HepG2 (cell line): Measurements from ENCODE around the gene ZNF33A. TPM values are rescaled to one million over a fixed set of nuclear protein-coding genes. Genes with fewer than 3 reads are reported as not detected.

Source experiments
- ATAC-seq: fragments of 200-7000 bp; cut with Tn5 transposase; 3 replicates; pipeline ENCODE4 v1.9.1; 2020; ENCODE audit warnings: mild to moderate bottlenecking, moderate library complexity
- BruUV-seq: library from RNA; stranded (reverse); fragments of 400-500 nt; replicated peaks from 2 replicates; lab custom pipeline; 2021; lab: Mats Ljungman, UMichigan
- CTCF ChIA-PET: fragments of 300-600 bp; formaldehyde crosslinking; extraction: SDS; loops from one replicate; lab custom pipeline; 2021; ENCODE audit warnings: low total read pairs, inconsistent platforms, low intra/inter-chr PET ratio; lab: Yijun Ruan, JAX
- POLR2A ChIA-PET: fragments of 350-600 bp; sonication (Branson Sonifier 250); formaldehyde crosslinking; loops from one replicate; lab custom pipeline; 2020; ENCODE audit warnings: antibody characterized with exemption, inconsistent platforms; lab: Yijun Ruan, JAX
- DNase-seq: peaks from one replicate; pipeline ENCODE4 v3.0.0-alpha.2; 2015; ENCODE audit warnings: low spot score
- FAIRE-seq: peaks from 3 replicates; lab custom pipeline; 2011; peaks lifted over from hg19 to GRCh38; lab: Jason Lieb, UNC
- H2AFZ ChIP-seq: one replicate; pipeline ENCODE4 v1.6.1; 2011; ENCODE audit warnings: low read length, inconsistent platforms
- H3K27ac ChIP-seq: fragments of 300-600 bp; 3 replicates; pipeline ENCODE4 v1.8.0; 2011; ENCODE audit warnings: mixed run types, mild to moderate bottlenecking, mixed read lengths, low read length, inconsistent platforms; ENCODE audit not compliant: insufficient read depth; ENCODE audit errors: extremely low read length
- H3K27me3 ChIP-seq, 2 experiments: fragments of 200-600 bp in 1 of 2; 2 replicates in 1 of 2; 3 replicates in 1 of 2; pipeline versions ENCODE4 v1.6.0 to v1.8.0; 2011; ENCODE audit warnings: low read length in 2 of 2, mild to moderate bottlenecking in 2 of 2, moderate library complexity in 2 of 2, inconsistent platforms in 1 of 2; ENCODE audit not compliant: insufficient read depth in 2 of 2, control insufficient read depth in 1 of 2
- H3K36me3 ChIP-seq, 2 experiments: fragments of 200-600 bp in 1 of 2; replicated peaks in 1 of 2; 2 replicates in 1 of 2; 3 replicates in 1 of 2; pipeline versions ENCODE4 v1.5.1 to v1.8.0; 2011; ENCODE audit warnings: low read length in 2 of 2, inconsistent platforms in 1 of 2; ENCODE audit not compliant: insufficient read depth in 2 of 2, control insufficient read depth in 1 of 2
- H3K4me1 ChIP-seq: 2 replicates; pipeline ENCODE4 v1.5.1; 2012; ENCODE audit warnings: low read length, inconsistent platforms; ENCODE audit not compliant: insufficient read depth
- H3K4me2 ChIP-seq: 2 replicates; pipeline ENCODE4 v1.6.0; 2011; ENCODE audit warnings: low read depth, low read length, inconsistent platforms
- H3K4me3 ChIP-seq, 3 experiments: fragments of 200-600 bp in 1 of 3; sonication (generic), shearing (Covaris generic) in 1 of 3; replicated peaks in 1 of 3; 2 replicates each; pipeline ENCODE4 v1.5.1; 2011 to 2016; ENCODE audit warnings: low read length in 3 of 3, inconsistent platforms in 2 of 3, low read depth in 2 of 3, mild to moderate bottlenecking in 2 of 3, control low read depth in 1 of 3, mixed read lengths in 1 of 3; ENCODE audit not compliant: insufficient read depth in 1 of 3
- H3K79me2 ChIP-seq: one replicate; pipeline ENCODE4 v1.6.1; 2011; ENCODE audit warnings: low read length, inconsistent platforms; ENCODE audit not compliant: insufficient read depth
- H3K9ac ChIP-seq: 2 replicates; pipeline ENCODE4 v1.6.0; 2011; ENCODE audit warnings: mild to moderate bottlenecking, low read depth, low read length, inconsistent platforms; ENCODE audit not compliant: insufficient read depth
- H3K9me3 ChIP-seq: 2 replicates; pipeline ENCODE4 v1.5.1; 2012; ENCODE audit warnings: mild to moderate bottlenecking, low read length
- H4K20me1 ChIP-seq: 2 replicates; pipeline ENCODE4 v1.6.0; 2011; ENCODE audit warnings: inconsistent platforms, mild to moderate bottlenecking, low read length, moderate library complexity; ENCODE audit not compliant: insufficient read depth
- ASH2L ChIP-seq: fragments of 300-600, 200-600 bp; sonication (generic); IDR thresholded peaks from 2 replicates; pipeline ENCODE4 v1.7.0; 2017; ENCODE audit warnings: low read depth, mild to moderate bottlenecking, moderate library complexity, mixed read lengths, low read length; ENCODE audit not compliant: insufficient read length
- HOXA3 ChIP-seq: sonication (generic); formaldehyde crosslinking; IDR thresholded peaks from 2 replicates; pipeline ENCODE4 v1.5.0; 2020; ENCODE audit warnings: missing genetic modification reagents
- MAFF ChIP-seq: IDR thresholded peaks from 2 replicates; pipeline ENCODE4 v1.6.1; 2011; ENCODE audit warnings: low read depth, low read length, improper control_type of control experiment
- NCOA2 ChIP-seq: sonication (generic); formaldehyde crosslinking; IDR thresholded peaks from 2 replicates; pipeline ENCODE4 v1.8.0; 2022; ENCODE audit warnings: inconsistent platforms
- RAD51 ChIP-seq: fragments of 450-650 bp; IDR thresholded peaks from 2 replicates; pipeline ENCODE4 v1.6.1; 2016; ENCODE audit warnings: borderline replicate concordance
- SETDB1 ChIP-seq: sonication (generic); formaldehyde crosslinking; IDR thresholded peaks from 2 replicates; pipeline ENCODE4 v1.5.1; 2020; ENCODE audit warnings: missing genetic modification reagents, mild to moderate bottlenecking, borderline replicate concordance
- SRF ChIP-seq: IDR thresholded peaks from 2 replicates; pipeline ENCODE4 v1.6.1; 2011; ENCODE audit warnings: mild to moderate bottlenecking, low read depth, low read length, moderate library complexity
- TAF15 ChIP-seq: fragments of 200-400 bp; formaldehyde crosslinking; IDR thresholded peaks from one replicate; pipeline ENCODE4 v1.6.1; 2018; ENCODE audit warnings: mild to moderate bottlenecking, low read depth, low read length; ENCODE audit not compliant: poor library complexity, severe bottlenecking
- ZBTB7B ChIP-seq: sonication (generic); formaldehyde crosslinking; IDR thresholded peaks from 2 replicates; pipeline ENCODE4 v1.4.0; 2020; ENCODE audit warnings: missing genetic modification reagents
- ZNF256 ChIP-seq: sonication (generic); formaldehyde crosslinking; conservative IDR thresholded peaks from 2 replicates; pipeline ENCODE4 v1.4.0; 2020; ENCODE audit warnings: missing genetic modification reagents
- ZNF430 ChIP-seq: sonication (generic); formaldehyde crosslinking; IDR thresholded peaks from 2 replicates; pipeline ENCODE4 v1.9.0; 2021; ENCODE audit warnings: mild to moderate bottlenecking, missing genetic modification reagents
- ZNF605 ChIP-seq: sonication (generic); formaldehyde crosslinking; IDR thresholded peaks from 2 replicates; pipeline ENCODE4 v1.8.0; 2022; ENCODE audit warnings: mild to moderate bottlenecking, missing genetic modification reagents
- ZNF776 ChIP-seq: sonication (generic); formaldehyde crosslinking; IDR thresholded peaks from 2 replicates; pipeline ENCODE4 v1.4.0; 2020; ENCODE audit warnings: mild to moderate bottlenecking, missing genetic modification reagents
- ZNF850 ChIP-seq: sonication (generic); formaldehyde crosslinking; conservative IDR thresholded peaks from 2 replicates; pipeline ENCODE4 v1.9.0; 2021; ENCODE audit warnings: mild to moderate bottlenecking, missing genetic modification reagents
- ZSCAN5A ChIP-seq: sonication (generic); formaldehyde crosslinking; IDR thresholded peaks from 2 replicates; pipeline ENCODE4 v1.8.0; 2022; ENCODE audit warnings: mild to moderate bottlenecking, missing genetic modification reagents, borderline replicate concordance
- ZZZ3 ChIP-seq: sonication (generic); formaldehyde crosslinking; IDR thresholded peaks from 2 replicates; pipeline ENCODE4 v1.4.0; 2020; ENCODE audit warnings: missing genetic modification reagents, mild to moderate bottlenecking, borderline replicate concordance
- WGBS: methylation state at CpG from one replicate; pipeline ENCODE4 v1.1.6; 2017; ENCODE audit warnings: low lambda C conversion rate; 5-methylcytosine and 5-hydroxymethylcytosine counted together
- in situ Hi-C: cut with HindIII; loops from 2 replicates; pipeline ENCODE4 v1.10.0; 2017; ENCODE audit warnings: low pct_unique_long_range_greater_than_20kb; ENCODE audit not compliant: extremely low pct_ligation_motif_present
- intact Hi-C: fragments of 100-400 bp; cut with micrococcal nuclease; formaldehyde crosslinking; loops from one replicate; pipeline ENCODE4 v1.10.0; 2022; ENCODE audit not compliant: unreplicated experiment
- polyA plus RNA-seq, 8 experiments: library from polyadenylated mRNA; depleted of rRNA in 3 of 8; stranded (reverse) in 7 of 8; unstranded in 1 of 8; fragments of >200 nt; fragmentation: Illumina TruSeq in 4 of 8; extraction: Trizol in 4 of 8; gene quantifications; 2 replicates each; pipeline versions ENCODE4 v1.2.1 to v1.2.3, GENCODE V29; 2011 to 2016; ENCODE audit warnings: low read depth in 4 of 8, missing spikeins in 1 of 8, mixed read lengths in 1 of 8; ENCODE audit not compliant: insufficient read depth in 1 of 8
- total RNA-seq, 5 experiments: library from RNA; depleted of rRNA; stranded (reverse); fragments of >200 nt; fragmentation: Illumina TruSeq; extraction: Trizol; gene quantifications; 2 replicates each; pipeline ENCODE4 v1.2.3, GENCODE V29; 2016; ENCODE audit warnings: low read depth in 1 of 5
- TF ChIP-seq, protein P1 (sequence below): sonication (generic); formaldehyde crosslinking; IDR thresholded peaks from 2 replicates; pipeline ENCODE4 v1.8.1; 2023; ENCODE audit warnings: mild to moderate bottlenecking, missing genetic modification reagents, borderline replicate concordance
- TF ChIP-seq, protein P2 (sequence below): sonication (generic); formaldehyde crosslinking; IDR thresholded peaks from 2 replicates; pipeline ENCODE4 v1.5.0; 2020; ENCODE audit warnings: mild to moderate bottlenecking, missing genetic modification reagents
- TF ChIP-seq, protein P3 (sequence below): sonication (generic); formaldehyde crosslinking; IDR thresholded peaks from 2 replicates; pipeline ENCODE4 v1.4.0; 2020; ENCODE audit warnings: missing genetic modification reagents, borderline replicate concordance

The ZNF33A gene
- total and polyA plus RNA-seq, 2 of the 13 experiments (the other 11 are each of a cell fraction or from before 2014, with no cell fraction given), result 13.1 to 22.5 TPM

- no peak overlapping the region for H3K9ac ChIP-seq
- POLR2A ChIA-PET, result no interaction called here
- H4K20me1 ChIP-seq, result no peaks in the 10 kb centered on the region
- peaks cover 1 to 6% of the 10 kb centered on the region in 2 experiments; a peak in 2 of 5 replicates for H3K36me3 ChIP-seq
- no peak overlapping the region for H3K27ac ChIP-seq
- no peaks in the 10 kb centered on the region for H3K9me3 ChIP-seq
- no TSS peak for BruUV-seq
- WGBS, result 79% methylated on average over 2 of the region's 2 CpGs
- intact Hi-C loops, result no loop called here
- ATAC-seq, result no peak
- H3K4me1 ChIP-seq, result no peaks in the 10 kb centered on the region
- TF ChIP-seq ZNF430 (CRISPR knock-in tag) (no peak), ZZZ3 (CRISPR knock-in tag) (no peak), ASH2L (no peak), TAF15 (no peak), ZNF605 (no peak), MAFF (no peak), ZNF850 (no peak), ZNF256 (CRISPR knock-in tag) (no peak), ZSCAN5A (CRISPR knock-in tag) (no peak), HOXA3 (CRISPR knock-in tag) (no peak), SETDB1 (CRISPR knock-in tag) (no peak), RAD51 (no peak), NCOA2 (CRISPR knock-in tag) (no peak), ZBTB7B (no peak), ZNF776 (CRISPR knock-in tag) (no peak), SRF (no peak)
- TF ChIP-seq, protein P1, sequence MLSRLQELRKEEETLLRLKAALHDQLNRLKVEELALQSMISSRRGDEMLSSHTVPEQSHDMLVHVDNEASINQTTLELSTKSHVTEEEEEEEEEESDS (CRISPR knock-in tag), result no peak
- TF ChIP-seq, protein P2, sequence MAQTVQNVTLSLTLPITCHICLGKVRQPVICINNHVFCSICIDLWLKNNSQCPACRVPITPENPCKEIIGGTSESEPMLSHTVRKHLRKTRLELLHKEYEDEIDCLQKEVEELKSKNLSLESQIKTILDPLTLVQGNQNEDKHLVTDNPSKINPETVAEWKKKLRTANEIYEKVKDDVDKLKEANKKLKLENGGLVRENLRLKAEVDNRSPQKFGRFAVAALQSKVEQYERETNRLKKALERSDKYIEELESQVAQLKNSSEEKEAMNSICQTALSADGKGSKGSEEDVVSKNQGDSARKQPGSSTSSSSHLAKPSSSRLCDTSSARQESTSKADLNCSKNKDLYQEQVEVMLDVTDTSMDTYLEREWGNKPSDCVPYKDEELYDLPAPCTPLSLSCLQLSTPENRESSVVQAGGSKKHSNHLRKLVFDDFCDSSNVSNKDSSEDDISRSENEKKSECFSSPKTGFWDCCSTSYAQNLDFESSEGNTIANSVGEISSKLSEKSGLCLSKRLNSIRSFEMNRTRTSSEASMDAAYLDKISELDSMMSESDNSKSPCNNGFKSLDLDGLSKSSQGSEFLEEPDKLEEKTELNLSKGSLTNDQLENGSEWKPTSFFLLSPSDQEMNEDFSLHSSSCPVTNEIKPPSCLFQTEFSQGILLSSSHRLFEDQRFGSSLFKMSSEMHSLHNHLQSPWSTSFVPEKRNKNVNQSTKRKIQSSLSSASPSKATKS (CRISPR knock-in tag), result no peak
- TF ChIP-seq, protein P3, sequence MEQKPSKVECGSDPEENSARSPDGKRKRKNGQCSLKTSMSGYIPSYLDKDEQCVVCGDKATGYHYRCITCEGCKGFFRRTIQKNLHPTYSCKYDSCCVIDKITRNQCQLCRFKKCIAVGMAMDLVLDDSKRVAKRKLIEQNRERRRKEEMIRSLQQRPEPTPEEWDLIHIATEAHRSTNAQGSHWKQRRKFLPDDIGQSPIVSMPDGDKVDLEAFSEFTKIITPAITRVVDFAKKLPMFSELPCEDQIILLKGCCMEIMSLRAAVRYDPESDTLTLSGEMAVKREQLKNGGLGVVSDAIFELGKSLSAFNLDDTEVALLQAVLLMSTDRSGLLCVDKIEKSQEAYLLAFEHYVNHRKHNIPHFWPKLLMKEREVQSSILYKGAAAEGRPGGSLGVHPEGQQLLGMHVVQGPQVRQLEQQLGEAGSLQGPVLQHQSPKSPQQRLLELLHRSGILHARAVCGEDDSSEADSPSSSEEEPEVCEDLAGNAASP (CRISPR knock-in tag), result no peak
- TF ChIP-seq, all 625 proteins: peak for 0
- FAIRE-seq, result no peak
- H3K4me3 ChIP-seq, result no peak overlapping the region
- no peak overlapping the region for H3K4me2 ChIP-seq
- no peaks in the 10 kb centered on the region for H3K27me3 ChIP-seq
- CTCF ChIA-PET, result no interaction called here
- DNase-seq, result no peak
- H2AFZ ChIP-seq, result no peak overlapping the region
- no peaks in the 10 kb centered on the region for H3K79me2 ChIP-seq
- in situ Hi-C loops, result no loop called here
Measured at GRCh38 chr10:38045129-38045528, 34.7 kb downstream of the ZNF33A start.
